NB4 (cell line): ENCODE data around the gene PLCB3.

Experiments used
- DNase-seq: peaks from one replicate; pipeline ENCODE4 v3.0.0; 2010; ENCODE audit warnings: low read depth
- H3K4me3 ChIP-seq: one replicate; pipeline ENCODE4 v1.5.1; 2011; ENCODE audit warnings: mild to moderate bottlenecking, low read depth, low read length, moderate library complexity
- MYC ChIP-seq: IDR thresholded peaks from 2 replicates; pipeline ENCODE4 v1.6.1; 2011; ENCODE audit warnings: low read depth, low read length
- POLR2A ChIP-seq: IDR thresholded peaks from 2 replicates; pipeline ENCODE4 v1.6.1; 2011; ENCODE audit warnings: mild to moderate bottlenecking; ENCODE audit not compliant: insufficient read length; ENCODE audit errors: extremely low read depth
- TF ChIP-seq, protein P1 (sequence below): IDR thresholded peaks from one replicate; pipeline ENCODE4 v1.5.1; 2012; ENCODE audit warnings: low read depth, low read length
- TF ChIP-seq, protein P2 (sequence below): IDR thresholded peaks from 2 replicates; pipeline ENCODE4 v1.6.1; 2011; ENCODE audit warnings: low read depth, low read length

Gene PLCB3

DNA sequence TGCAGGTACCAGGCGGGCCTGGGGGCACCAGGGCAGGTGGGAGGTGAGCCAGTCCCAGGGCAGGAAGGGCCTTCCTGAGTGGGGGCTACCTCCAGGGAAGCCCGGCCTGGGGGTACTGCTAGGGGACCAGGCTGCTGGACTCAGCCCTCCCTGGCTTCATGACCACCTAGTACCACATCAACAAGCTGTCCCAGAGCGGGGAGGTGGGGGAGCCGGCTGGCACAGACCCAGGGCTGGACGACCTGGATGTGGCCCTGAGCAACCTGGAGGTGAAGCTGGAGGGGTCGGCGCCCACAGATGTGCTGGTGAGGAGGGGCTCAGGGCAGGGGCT lies 32.0 kb upstream of the PLCB3 start:
- DNase-seq: no peak
- TF ChIP-seq, protein P1, sequence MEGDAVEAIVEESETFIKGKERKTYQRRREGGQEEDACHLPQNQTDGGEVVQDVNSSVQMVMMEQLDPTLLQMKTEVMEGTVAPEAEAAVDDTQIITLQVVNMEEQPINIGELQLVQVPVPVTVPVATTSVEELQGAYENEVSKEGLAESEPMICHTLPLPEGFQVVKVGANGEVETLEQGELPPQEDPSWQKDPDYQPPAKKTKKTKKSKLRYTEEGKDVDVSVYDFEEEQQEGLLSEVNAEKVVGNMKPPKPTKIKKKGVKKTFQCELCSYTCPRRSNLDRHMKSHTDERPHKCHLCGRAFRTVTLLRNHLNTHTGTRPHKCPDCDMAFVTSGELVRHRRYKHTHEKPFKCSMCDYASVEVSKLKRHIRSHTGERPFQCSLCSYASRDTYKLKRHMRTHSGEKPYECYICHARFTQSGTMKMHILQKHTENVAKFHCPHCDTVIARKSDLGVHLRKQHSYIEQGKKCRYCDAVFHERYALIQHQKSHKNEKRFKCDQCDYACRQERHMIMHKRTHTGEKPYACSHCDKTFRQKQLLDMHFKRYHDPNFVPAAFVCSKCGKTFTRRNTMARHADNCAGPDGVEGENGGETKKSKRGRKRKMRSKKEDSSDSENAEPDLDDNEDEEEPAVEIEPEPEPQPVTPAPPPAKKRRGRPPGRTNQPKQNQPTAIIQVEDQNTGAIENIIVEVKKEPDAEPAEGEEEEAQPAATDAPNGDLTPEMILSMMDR: no peak
- TF ChIP-seq, protein P2, sequence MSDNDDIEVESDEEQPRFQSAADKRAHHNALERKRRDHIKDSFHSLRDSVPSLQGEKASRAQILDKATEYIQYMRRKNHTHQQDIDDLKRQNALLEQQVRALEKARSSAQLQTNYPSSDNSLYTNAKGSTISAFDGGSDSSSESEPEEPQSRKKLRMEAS: no peak
- no peak for TF ChIP-seq MYC
- no peak for TF ChIP-seq POLR2A
- H3K4me3 ChIP-seq: no peak overlapping the region

DNA sequence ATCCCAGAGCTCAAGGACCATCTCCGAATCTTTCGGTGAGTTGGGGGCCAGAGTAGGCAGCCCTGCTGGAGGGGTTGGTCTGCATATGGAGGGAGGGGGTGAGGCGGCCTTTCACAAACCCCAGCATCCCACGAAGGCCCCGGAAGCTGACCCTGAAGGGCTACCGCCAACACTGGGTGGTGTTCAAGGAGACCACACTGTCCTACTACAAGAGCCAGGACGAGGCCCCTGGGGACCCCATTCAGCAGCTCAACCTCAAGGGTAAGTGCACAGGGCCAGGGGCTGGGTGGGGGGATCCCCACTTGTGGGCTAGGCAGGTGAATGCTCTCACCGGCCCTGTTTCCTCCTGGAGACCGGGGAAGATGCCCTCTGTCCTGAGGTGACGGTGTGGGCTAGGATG lies 31.6 kb upstream of the PLCB3 start:
- DNase-seq: no peak
- no peak overlapping the region for H3K4me3 ChIP-seq

DNA sequence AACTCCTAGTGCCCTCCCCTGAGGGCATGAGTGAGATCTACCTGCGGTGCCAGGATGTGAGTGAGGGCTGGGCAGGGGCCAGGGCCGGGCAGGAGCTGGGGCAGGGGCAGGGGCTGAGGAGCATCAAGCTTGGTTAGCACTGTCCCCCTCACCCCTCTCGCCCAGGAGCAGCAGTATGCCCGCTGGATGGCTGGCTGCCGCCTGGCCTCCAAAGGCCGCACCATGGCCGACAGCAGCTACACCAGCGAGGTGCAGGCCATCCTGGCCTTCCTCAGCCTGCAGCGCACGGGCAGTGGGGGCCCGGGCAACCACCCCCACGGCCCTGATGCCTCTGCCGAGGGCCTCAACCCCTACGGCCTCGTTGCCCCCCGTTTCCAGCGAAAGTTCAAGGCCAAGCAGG lies 31.1 kb upstream of the PLCB3 start:
- H3K4me3 ChIP-seq: no peak overlapping the region
- DNase-seq: no peak
- TF ChIP-seq MYC (no peak), POLR2A (no peak)
- TF ChIP-seq, protein P1: no peak
- TF ChIP-seq, protein P2: no peak

More for the DNA sequence above, 31.6 kb upstream of the PLCB3 start:
- TF ChIP-seq, protein P2: no peak
- TF ChIP-seq MYC (no peak), POLR2A (no peak)
- TF ChIP-seq, protein P1: no peak

DNA sequence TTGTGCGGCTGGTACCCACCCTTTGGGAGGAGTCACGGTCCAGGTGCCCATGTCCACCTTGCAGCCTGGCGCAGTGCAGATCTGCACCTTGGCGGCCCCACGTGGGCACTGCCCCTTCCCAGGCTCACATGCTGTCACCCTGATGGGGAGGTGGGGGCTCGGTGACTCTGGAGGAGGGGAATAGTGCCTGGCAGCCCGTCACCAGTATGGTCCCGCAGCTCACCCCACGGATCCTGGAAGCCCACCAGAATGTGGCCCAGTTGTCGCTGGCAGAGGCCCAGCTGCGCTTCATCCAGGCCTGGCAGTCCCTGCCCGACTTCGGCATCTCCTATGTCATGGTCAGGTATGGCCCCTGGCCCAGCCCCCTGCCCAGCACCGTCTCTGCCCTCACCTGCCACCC lies 30.5 kb upstream of the PLCB3 start:
- H3K4me3 ChIP-seq: no peak overlapping the region
- no peak for TF ChIP-seq MYC
- TF ChIP-seq, protein P1: no peak
- no peak for TF ChIP-seq POLR2A
- TF ChIP-seq, protein P2: no peak
- no peak for DNase-seq

DNA sequence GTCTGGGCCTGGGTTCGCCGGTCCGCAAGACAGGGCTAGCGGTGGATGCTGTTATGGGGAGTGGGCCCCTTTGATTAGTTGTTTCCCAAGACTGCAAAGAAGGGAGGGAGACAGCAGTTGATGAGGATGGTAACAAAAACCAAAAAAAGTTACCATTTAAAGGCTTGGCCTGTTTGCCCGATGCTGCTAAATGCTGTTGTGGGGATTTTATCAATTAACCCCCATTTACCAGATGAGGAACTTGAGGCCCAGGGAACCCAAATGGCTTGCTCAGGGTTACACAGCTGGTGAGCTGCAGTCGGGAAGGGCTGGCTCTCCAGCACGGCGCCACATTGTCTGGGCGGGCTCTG lies 28.7 kb upstream of the PLCB3 start:
- TF ChIP-seq, protein P2: no peak
- TF ChIP-seq MYC: no peak
- TF ChIP-seq POLR2A: no peak
- peak; percentile 37 for DNase-seq
- H3K4me3 ChIP-seq: no peak overlapping the region

DNA sequence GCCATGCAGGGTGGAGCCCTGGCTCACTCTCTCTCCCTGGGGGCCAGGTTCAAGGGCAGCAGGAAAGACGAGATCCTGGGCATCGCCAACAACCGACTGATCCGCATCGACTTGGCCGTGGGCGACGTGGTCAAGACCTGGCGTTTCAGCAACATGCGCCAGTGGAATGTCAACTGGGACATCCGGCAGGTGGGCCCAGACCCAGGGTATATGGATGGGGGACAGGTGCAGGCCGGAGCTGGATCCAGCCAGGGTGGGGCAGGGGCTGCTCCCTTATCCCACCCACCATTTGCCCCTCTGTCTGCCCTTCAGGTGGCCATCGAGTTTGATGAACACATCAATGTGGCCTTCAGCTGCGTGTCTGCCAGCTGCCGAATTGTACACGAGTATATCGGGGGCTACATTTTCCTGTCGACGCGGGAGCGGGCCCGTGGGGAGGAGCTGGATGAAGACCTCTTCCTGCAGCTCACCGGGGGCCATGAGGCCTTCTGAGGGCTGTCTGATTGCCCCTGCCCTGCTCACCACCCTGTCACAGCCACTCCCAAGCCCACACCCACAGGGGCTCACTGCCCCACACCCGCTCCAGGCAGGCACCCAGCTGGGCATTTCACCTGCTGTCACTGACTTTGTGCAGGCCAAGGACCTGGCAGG lies 28.2 kb upstream of the PLCB3 start:
- no peak for DNase-seq
- H3K4me3 ChIP-seq: no peak overlapping the region
- TF ChIP-seq MYC (no peak), POLR2A (no peak)
- TF ChIP-seq, protein P2: no peak
- TF ChIP-seq, protein P1: no peak
